WTC11 (cell line): ENCODE data around the gene EIF2B4. TPM values are rescaled to one million over a fixed set of nuclear protein-coding genes. Genes with fewer than 3 reads are reported as not detected.
A peak's percentile ranks its signal among the peaks of the same experiment; 100 is the strongest.

Source experiments
- CBFB ChIP-seq: sonication (generic); formaldehyde crosslinking; IDR thresholded peaks from 2 replicates; pipeline ENCODE4 v1.8.1; 2022; ENCODE audit warnings: mild to moderate bottlenecking, low read depth, missing genetic modification reagents
- CREB1 ChIP-seq: sonication (generic); formaldehyde crosslinking; IDR thresholded peaks from 2 replicates; pipeline ENCODE4 v1.8.0; 2023; ENCODE audit warnings: mild to moderate bottlenecking, missing genetic modification reagents
- EMX1 ChIP-seq: fragments of 250-450 bp; sonication (Bioruptor Pico); IDR thresholded peaks from 2 replicates; pipeline ENCODE4 v1.8.0; 2021; ENCODE audit warnings: mild to moderate bottlenecking
- FOXJ3 ChIP-seq: sonication (generic); formaldehyde crosslinking; IDR thresholded peaks from 2 replicates; pipeline ENCODE4 v1.9.0; 2021; ENCODE audit warnings: missing genetic modification reagents, mild to moderate bottlenecking, borderline replicate concordance
- FOXK1 ChIP-seq: sonication (generic); formaldehyde crosslinking; IDR thresholded peaks from 2 replicates; pipeline ENCODE4 v1.8.0; 2022; ENCODE audit warnings: mild to moderate bottlenecking, moderate library complexity, missing genetic modification reagents
- FOXP1 ChIP-seq: sonication (generic); formaldehyde crosslinking; IDR thresholded peaks from 2 replicates; pipeline ENCODE4 v1.8.0; 2022; ENCODE audit warnings: missing genetic modification reagents, mild to moderate bottlenecking, moderate library complexity, borderline replicate concordance
- NFATC4 ChIP-seq: fragments of 250-450 bp; sonication (Bioruptor Pico); IDR thresholded peaks from 2 replicates; pipeline ENCODE4 v1.9.0; 2021; ENCODE audit warnings: mild to moderate bottlenecking
- NFE2L1 ChIP-seq: sonication (generic); formaldehyde crosslinking; IDR thresholded peaks from 2 replicates; pipeline ENCODE4 v1.8.1; 2023; ENCODE audit warnings: missing genetic modification reagents
- NFYB ChIP-seq: sonication (generic); formaldehyde crosslinking; conservative IDR thresholded peaks from 2 replicates; pipeline ENCODE4 v1.8.0; 2022; ENCODE audit warnings: low read depth, missing genetic modification reagents
- RELA ChIP-seq: sonication (generic); formaldehyde crosslinking; IDR thresholded peaks from 2 replicates; pipeline ENCODE4 v1.8.1; 2022; ENCODE audit warnings: missing genetic modification reagents, mild to moderate bottlenecking, borderline replicate concordance
- TEAD4 ChIP-seq: sonication (generic); formaldehyde crosslinking; IDR thresholded peaks from 2 replicates; pipeline ENCODE4 v1.8.0; 2022; ENCODE audit warnings: mild to moderate bottlenecking, missing genetic modification reagents
- ZNF121 ChIP-seq: sonication (generic); formaldehyde crosslinking; IDR thresholded peaks from 2 replicates; pipeline ENCODE4 v1.8.0; 2023; ENCODE audit warnings: missing genetic modification reagents
- ZNF423 ChIP-seq: fragments of 250-450 bp; sonication (Bioruptor Pico); IDR thresholded peaks from 2 replicates; pipeline ENCODE4 v2.1.2; 2022; ENCODE audit warnings: mild to moderate bottlenecking, moderate library complexity
- total RNA-seq: library from RNA; stranded (reverse); gene quantifications from 3 replicates; pipeline ENCODE4 v1.2.3, GENCODE V29; 2021
- TF ChIP-seq, protein P1 (sequence below): sonication (generic); formaldehyde crosslinking; IDR thresholded peaks from 2 replicates; pipeline ENCODE4 v1.8.1; 2023; ENCODE audit warnings: mild to moderate bottlenecking, missing genetic modification reagents
- TF ChIP-seq, protein P2 (sequence below): sonication (generic); formaldehyde crosslinking; IDR thresholded peaks from 2 replicates; pipeline ENCODE4 v1.8.1; 2022; ENCODE audit warnings: mild to moderate bottlenecking, moderate library complexity, missing genetic modification reagents
- TF ChIP-seq, protein P3 (sequence below): fragments of 250-450 bp; sonication (Bioruptor Pico); IDR thresholded peaks from 2 replicates; pipeline ENCODE4 v1.9.0; 2021; ENCODE audit warnings: mild to moderate bottlenecking
- TF ChIP-seq, protein P4 (sequence below): fragments of 250-450 bp; sonication (Bioruptor Pico); IDR thresholded peaks from 2 replicates; pipeline ENCODE4 v1.8.0; 2021; ENCODE audit warnings: mild to moderate bottlenecking
- TF ChIP-seq, protein P5 (sequence below): sonication (generic); formaldehyde crosslinking; IDR thresholded peaks from 2 replicates; pipeline ENCODE4 v1.8.1; 2023; ENCODE audit warnings: mild to moderate bottlenecking, missing genetic modification reagents, moderate library complexity
- TF ChIP-seq, protein P6 (sequence below): fragments of 250-450 bp; sonication (Bioruptor Pico); IDR thresholded peaks from 2 replicates; pipeline ENCODE4 v1.9.0; 2021; ENCODE audit warnings: mild to moderate bottlenecking, borderline replicate concordance
- TF ChIP-seq, protein P7 (sequence below): sonication (generic); formaldehyde crosslinking; IDR thresholded peaks from 2 replicates; pipeline ENCODE4 v1.8.0; 2022; ENCODE audit warnings: mild to moderate bottlenecking, missing genetic modification reagents

EIF2B4 gene
- total RNA-seq, 1 experiment from 2014 or later = 49.1 TPM

DNA sequence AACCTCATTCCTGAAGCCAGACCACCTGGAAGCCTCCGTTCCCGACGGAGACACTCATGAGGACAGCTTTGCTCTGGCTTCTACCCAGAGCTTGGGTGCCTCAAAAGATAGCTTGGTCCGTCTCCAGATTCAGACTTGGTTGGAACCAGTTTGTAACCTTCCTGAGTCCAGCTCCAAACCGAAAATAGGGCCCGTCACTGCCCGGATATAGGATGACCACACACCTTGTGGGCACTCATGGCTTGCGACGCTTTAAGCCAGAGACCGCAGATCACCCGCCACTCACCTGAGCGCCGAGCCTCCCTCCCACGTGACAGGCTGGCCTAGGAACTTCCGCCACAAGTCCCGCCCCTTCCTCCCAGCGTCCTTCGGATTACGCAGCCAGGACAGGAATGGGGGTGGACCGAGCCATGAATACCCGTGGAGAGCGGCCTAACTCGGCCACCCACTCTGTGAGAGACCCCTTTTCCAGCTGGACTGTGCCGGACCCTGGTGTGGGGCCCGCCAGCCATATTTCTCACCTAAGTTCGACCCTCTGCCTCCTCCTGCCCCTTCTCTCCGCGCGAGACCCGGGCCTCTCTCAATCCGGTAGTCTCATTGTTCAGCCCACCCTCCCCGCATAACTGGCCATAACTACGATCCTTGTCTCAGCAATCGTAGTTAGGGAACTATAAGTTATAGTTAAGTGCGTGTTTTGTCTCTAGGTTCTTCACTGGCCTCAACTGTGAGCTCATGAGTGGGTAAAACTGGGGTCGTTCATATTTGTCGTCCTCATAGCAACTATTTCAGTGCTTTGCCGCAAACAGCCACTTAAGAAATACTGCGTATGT lies 47.2 kb downstream of the EIF2B4 start, which contains the start of gene MPV17 (continued):
- TF ChIP-seq, protein P1, sequence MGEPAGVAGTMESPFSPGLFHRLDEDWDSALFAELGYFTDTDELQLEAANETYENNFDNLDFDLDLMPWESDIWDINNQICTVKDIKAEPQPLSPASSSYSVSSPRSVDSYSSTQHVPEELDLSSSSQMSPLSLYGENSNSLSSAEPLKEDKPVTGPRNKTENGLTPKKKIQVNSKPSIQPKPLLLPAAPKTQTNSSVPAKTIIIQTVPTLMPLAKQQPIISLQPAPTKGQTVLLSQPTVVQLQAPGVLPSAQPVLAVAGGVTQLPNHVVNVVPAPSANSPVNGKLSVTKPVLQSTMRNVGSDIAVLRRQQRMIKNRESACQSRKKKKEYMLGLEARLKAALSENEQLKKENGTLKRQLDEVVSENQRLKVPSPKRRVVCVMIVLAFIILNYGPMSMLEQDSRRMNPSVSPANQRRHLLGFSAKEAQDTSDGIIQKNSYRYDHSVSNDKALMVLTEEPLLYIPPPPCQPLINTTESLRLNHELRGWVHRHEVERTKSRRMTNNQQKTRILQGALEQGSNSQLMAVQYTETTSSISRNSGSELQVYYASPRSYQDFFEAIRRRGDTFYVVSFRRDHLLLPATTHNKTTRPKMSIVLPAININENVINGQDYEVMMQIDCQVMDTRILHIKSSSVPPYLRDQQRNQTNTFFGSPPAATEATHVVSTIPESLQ (CRISPR knock-in tag) = no peak
- TF ChIP-seq, protein P2, sequence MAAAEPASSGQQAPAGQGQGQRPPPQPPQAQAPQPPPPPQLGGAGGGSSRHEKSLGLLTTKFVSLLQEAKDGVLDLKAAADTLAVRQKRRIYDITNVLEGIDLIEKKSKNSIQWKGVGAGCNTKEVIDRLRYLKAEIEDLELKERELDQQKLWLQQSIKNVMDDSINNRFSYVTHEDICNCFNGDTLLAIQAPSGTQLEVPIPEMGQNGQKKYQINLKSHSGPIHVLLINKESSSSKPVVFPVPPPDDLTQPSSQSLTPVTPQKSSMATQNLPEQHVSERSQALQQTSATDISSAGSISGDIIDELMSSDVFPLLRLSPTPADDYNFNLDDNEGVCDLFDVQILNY (CRISPR knock-in tag) = no peak
- TF ChIP-seq FOXP1 (CRISPR knock-in tag) (0 out of 2 replicates have a peak, but pooled peaks have one; percentile 53), FOXK1 (CRISPR knock-in tag) (peak; percentile 90), EMX1 (CRISPR knock-in tag) (peak; percentile 88), NFYB (0 out of 2 replicates have a peak, but pooled peaks have one; percentile 17), RELA (CRISPR knock-in tag) (no peak), CBFB (no peak), ZNF121 (CRISPR knock-in tag) (no peak), TEAD4 (CRISPR knock-in tag) (no peak), CREB1 (CRISPR knock-in tag) (peak; percentile 6; the same call in 1 of the 2 replicates), NFE2L1 (CRISPR knock-in tag) (0 out of 2 replicates have a peak, but pooled peaks have one; percentile 18), FOXJ3 (CRISPR knock-in tag) (no peak), NFATC4 (CRISPR knock-in tag) (peak; percentile 62), ZNF423 (CRISPR knock-in tag) (no peak)
- TF ChIP-seq, protein P3, sequence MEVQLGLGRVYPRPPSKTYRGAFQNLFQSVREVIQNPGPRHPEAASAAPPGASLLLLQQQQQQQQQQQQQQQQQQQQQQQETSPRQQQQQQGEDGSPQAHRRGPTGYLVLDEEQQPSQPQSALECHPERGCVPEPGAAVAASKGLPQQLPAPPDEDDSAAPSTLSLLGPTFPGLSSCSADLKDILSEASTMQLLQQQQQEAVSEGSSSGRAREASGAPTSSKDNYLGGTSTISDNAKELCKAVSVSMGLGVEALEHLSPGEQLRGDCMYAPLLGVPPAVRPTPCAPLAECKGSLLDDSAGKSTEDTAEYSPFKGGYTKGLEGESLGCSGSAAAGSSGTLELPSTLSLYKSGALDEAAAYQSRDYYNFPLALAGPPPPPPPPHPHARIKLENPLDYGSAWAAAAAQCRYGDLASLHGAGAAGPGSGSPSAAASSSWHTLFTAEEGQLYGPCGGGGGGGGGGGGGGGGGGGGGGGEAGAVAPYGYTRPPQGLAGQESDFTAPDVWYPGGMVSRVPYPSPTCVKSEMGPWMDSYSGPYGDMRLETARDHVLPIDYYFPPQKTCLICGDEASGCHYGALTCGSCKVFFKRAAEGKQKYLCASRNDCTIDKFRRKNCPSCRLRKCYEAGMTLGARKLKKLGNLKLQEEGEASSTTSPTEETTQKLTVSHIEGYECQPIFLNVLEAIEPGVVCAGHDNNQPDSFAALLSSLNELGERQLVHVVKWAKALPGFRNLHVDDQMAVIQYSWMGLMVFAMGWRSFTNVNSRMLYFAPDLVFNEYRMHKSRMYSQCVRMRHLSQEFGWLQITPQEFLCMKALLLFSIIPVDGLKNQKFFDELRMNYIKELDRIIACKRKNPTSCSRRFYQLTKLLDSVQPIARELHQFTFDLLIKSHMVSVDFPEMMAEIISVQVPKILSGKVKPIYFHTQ (CRISPR knock-in tag) = 0 out of 2 replicates have a peak, but pooled peaks have one; percentile 52
- TF ChIP-seq, protein P4, sequence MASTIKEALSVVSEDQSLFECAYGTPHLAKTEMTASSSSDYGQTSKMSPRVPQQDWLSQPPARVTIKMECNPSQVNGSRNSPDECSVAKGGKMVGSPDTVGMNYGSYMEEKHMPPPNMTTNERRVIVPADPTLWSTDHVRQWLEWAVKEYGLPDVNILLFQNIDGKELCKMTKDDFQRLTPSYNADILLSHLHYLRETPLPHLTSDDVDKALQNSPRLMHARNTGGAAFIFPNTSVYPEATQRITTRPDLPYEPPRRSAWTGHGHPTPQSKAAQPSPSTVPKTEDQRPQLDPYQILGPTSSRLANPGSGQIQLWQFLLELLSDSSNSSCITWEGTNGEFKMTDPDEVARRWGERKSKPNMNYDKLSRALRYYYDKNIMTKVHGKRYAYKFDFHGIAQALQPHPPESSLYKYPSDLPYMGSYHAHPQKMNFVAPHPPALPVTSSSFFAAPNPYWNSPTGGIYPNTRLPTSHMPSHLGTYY (CRISPR knock-in tag) = peak; percentile 31; the same call in 1 of the 2 replicates
- TF ChIP-seq, protein P5, sequence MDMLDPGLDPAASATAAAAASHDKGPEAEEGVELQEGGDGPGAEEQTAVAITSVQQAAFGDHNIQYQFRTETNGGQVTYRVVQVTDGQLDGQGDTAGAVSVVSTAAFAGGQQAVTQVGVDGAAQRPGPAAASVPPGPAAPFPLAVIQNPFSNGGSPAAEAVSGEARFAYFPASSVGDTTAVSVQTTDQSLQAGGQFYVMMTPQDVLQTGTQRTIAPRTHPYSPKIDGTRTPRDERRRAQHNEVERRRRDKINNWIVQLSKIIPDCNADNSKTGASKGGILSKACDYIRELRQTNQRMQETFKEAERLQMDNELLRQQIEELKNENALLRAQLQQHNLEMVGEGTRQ (CRISPR knock-in tag) = peak; percentile 97
- TF ChIP-seq, protein P6, sequence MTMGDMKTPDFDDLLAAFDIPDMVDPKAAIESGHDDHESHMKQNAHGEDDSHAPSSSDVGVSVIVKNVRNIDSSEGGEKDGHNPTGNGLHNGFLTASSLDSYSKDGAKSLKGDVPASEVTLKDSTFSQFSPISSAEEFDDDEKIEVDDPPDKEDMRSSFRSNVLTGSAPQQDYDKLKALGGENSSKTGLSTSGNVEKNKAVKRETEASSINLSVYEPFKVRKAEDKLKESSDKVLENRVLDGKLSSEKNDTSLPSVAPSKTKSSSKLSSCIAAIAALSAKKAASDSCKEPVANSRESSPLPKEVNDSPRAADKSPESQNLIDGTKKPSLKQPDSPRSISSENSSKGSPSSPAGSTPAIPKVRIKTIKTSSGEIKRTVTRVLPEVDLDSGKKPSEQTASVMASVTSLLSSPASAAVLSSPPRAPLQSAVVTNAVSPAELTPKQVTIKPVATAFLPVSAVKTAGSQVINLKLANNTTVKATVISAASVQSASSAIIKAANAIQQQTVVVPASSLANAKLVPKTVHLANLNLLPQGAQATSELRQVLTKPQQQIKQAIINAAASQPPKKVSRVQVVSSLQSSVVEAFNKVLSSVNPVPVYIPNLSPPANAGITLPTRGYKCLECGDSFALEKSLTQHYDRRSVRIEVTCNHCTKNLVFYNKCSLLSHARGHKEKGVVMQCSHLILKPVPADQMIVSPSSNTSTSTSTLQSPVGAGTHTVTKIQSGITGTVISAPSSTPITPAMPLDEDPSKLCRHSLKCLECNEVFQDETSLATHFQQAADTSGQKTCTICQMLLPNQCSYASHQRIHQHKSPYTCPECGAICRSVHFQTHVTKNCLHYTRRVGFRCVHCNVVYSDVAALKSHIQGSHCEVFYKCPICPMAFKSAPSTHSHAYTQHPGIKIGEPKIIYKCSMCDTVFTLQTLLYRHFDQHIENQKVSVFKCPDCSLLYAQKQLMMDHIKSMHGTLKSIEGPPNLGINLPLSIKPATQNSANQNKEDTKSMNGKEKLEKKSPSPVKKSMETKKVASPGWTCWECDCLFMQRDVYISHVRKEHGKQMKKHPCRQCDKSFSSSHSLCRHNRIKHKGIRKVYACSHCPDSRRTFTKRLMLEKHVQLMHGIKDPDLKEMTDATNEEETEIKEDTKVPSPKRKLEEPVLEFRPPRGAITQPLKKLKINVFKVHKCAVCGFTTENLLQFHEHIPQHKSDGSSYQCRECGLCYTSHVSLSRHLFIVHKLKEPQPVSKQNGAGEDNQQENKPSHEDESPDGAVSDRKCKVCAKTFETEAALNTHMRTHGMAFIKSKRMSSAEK (CRISPR knock-in tag) = 0 out of 2 replicates have a peak, but pooled peaks have one; percentile 61
- TF ChIP-seq, protein P7, sequence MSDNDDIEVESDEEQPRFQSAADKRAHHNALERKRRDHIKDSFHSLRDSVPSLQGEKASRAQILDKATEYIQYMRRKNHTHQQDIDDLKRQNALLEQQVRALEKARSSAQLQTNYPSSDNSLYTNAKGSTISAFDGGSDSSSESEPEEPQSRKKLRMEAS (CRISPR knock-in tag) = peak; percentile 66
